Neutrophil (primary cell): Measurements from ENCODE around the gene LRP3.

Source experiments
- H3K27ac ChIP-seq: fragments of 200-600 bp; sonication (generic); 2 replicates; pipeline ENCODE4 v1.5.1; 2016; ENCODE audit warnings: mild to moderate bottlenecking, moderate library complexity
- H3K27me3 ChIP-seq: fragments of 200-600 bp; sonication (generic); 2 replicates; pipeline ENCODE4 v1.6.0; 2016; ENCODE audit warnings: mild to moderate bottlenecking
- H3K36me3 ChIP-seq: fragments of 200-600 bp; sonication (generic); 2 replicates; pipeline ENCODE4 v1.5.1; 2017
- H3K4me1 ChIP-seq, 2 experiments: fragments of 200-600 bp in 1 of 2; sonication (generic) in 1 of 2; 1 replicate in 1 of 2; 2 replicates in 1 of 2; pipeline versions ENCODE4 v1.5.1 to v1.6.1; 2013 to 2016; ENCODE audit warnings: low read depth in 1 of 2, low read length in 1 of 2, mild to moderate bottlenecking in 1 of 2, moderate library complexity in 1 of 2; ENCODE audit not compliant: control insufficient read depth in 1 of 2, insufficient read depth in 1 of 2
- H3K4me3 ChIP-seq, 2 experiments: fragments of 200-600 bp in 1 of 2; sonication (generic) in 1 of 2; 1 replicate in 1 of 2; 2 replicates in 1 of 2; pipeline ENCODE4 v1.5.1; 2013 to 2016; ENCODE audit warnings: low read depth in 1 of 2, low read length in 1 of 2, mild to moderate bottlenecking in 1 of 2, moderate library complexity in 1 of 2
- H3K9me3 ChIP-seq: fragments of 200-600 bp; sonication (generic); 2 replicates; pipeline ENCODE4 v1.5.1; 2016
- TF ChIP-seq, protein P1 (sequence below): fragments of 200-600 bp; sonication (generic); IDR thresholded peaks from 2 replicates; pipeline ENCODE4 v1.5.1; 2016; ENCODE audit warnings: antibody characterized with exemption

Gene LRP3

DNA sequence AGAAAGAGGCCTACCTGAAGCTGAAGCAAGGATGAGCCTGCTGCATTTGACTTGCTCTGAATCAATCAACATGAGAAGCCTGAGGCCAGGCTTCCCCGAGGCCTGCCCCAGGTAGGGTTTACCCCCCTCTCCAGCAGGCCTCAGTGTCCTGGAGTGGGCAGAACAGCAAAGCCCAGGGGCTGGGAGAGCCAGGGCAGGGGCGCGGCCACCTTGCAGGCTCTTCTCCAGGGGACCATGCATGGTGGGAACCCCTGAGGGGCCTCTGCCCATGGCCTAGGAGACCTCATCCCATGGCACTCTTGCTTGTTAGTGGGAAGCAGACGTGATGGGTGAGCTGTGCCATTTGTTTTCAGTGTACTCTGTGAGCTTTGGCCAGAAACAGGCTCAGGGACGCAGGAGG, 19.9 kb upstream of the LRP3 start:
- Histone ChIP-seq H3K36me3 (no peaks in the 10 kb centered on the region), H3K27ac (peak overlapping the region; percentile 78), H3K27me3 (no peaks in the 10 kb centered on the region), H3K4me3 (no peak overlapping the region), H3K4me1 (peaks cover 55 to 68% of the 10 kb centered on the region in 2 experiments), H3K9me3 (no peaks in the 10 kb centered on the region)
- TF ChIP-seq, protein P1, sequence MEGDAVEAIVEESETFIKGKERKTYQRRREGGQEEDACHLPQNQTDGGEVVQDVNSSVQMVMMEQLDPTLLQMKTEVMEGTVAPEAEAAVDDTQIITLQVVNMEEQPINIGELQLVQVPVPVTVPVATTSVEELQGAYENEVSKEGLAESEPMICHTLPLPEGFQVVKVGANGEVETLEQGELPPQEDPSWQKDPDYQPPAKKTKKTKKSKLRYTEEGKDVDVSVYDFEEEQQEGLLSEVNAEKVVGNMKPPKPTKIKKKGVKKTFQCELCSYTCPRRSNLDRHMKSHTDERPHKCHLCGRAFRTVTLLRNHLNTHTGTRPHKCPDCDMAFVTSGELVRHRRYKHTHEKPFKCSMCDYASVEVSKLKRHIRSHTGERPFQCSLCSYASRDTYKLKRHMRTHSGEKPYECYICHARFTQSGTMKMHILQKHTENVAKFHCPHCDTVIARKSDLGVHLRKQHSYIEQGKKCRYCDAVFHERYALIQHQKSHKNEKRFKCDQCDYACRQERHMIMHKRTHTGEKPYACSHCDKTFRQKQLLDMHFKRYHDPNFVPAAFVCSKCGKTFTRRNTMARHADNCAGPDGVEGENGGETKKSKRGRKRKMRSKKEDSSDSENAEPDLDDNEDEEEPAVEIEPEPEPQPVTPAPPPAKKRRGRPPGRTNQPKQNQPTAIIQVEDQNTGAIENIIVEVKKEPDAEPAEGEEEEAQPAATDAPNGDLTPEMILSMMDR = no peak

DNA sequence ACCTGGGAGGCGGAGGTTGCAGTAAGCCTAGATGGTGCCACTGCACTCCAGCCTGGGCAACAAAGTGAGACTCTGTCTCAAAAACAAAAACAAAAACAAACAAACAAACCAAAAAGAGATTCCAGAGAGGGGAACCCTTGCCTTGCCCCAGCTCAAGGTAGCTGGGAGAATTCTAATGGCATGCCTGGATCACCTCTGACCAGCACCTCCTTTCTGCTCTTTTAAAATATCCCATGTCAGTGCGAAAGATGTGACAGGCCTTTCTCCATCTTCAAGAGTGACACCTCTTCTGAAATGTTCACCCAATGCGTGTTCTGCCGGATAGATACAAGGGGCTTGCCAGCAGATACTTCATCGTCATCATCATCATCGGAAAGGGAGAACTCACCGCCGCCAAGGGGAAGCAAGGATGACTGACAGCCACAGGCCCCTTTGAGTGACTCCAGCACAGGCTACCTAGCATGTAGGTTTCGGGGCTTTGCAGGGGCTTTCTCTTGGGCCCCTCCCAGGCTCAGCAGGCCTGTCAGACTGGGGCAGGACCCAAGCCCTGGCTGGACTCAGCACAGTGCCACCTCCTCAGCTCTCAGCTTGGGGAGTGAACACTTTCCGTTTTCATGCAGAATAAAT, 18.9 kb upstream of the LRP3 start:
- peak overlapping the region in 1 of 2 experiments; percentile 97 for H3K4me3 ChIP-seq
- no peaks in the 10 kb centered on the region for H3K9me3 ChIP-seq
- TF ChIP-seq, protein P1 = no peak
- H3K4me1 ChIP-seq = peaks cover 55 to 68% of the 10 kb centered on the region in 2 experiments
- no peaks in the 10 kb centered on the region for H3K27me3 ChIP-seq
- H3K36me3 ChIP-seq = no peaks in the 10 kb centered on the region
- peak overlapping the region; percentile 94 for H3K27ac ChIP-seq

- Histone ChIP-seq H3K36me3 (no peaks in the 10 kb centered on the region), H3K27me3 (no peaks in the 10 kb centered on the region), H3K27ac (peak overlapping the region; percentile 94), H3K4me3 (peak overlapping the region; percentile 84 to 97), H3K4me1 (peaks cover 55 to 68% of the 10 kb centered on the region in 2 experiments), H3K9me3 (no peaks in the 10 kb centered on the region)
- TF ChIP-seq, protein P1 = no peak
These were observed 18.1 kb upstream of the LRP3 start for GRCh38 chr19:33175886-33176669.

GRCh38 chr19:33176670-33177416, 17.3 kb upstream of the LRP3 start:
- no peaks in the 10 kb centered on the region for H3K36me3 ChIP-seq
- H3K4me1 ChIP-seq = peaks cover 55 to 68% of the 10 kb centered on the region in 2 experiments
- no peaks in the 10 kb centered on the region for H3K9me3 ChIP-seq
- no peaks in the 10 kb centered on the region for H3K27me3 ChIP-seq
- peak overlapping the region; percentile 94 for H3K27ac ChIP-seq
- peak overlapping the region; percentile 84 to 97 for H3K4me3 ChIP-seq
- TF ChIP-seq, protein P1 = peak; percentile 52

- Histone ChIP-seq H3K27ac (peak overlapping the region; percentile 94), H3K27me3 (no peaks in the 10 kb centered on the region), H3K4me1 (peaks cover 53 to 62% of the 10 kb centered on the region in 2 experiments), H3K4me3 (peak overlapping the region; percentile 84 to 97), H3K9me3 (no peaks in the 10 kb centered on the region), H3K36me3 (no peaks in the 10 kb centered on the region)
- TF ChIP-seq, protein P1 = peak; percentile 66
These were observed 16.6 kb upstream of the LRP3 start for GRCh38 chr19:33177417-33177979.
